HG03378 (cell line): ENCODE measurements around the gene THOC7.
A peak's percentile ranks its signal among the peaks of the same experiment; 100 is the strongest.

Experiments
- ATAC-seq: cut with Tn5 transposase; IDR thresholded peaks from one replicate; pipeline ENCODE4 v1.9.1; 2021; ENCODE audit warnings: mild to moderate bottlenecking, moderate library complexity; ENCODE audit not compliant: unreplicated experiment

The THOC7 gene

GRCh38 chr3:63863150-63864007, at the start of gene THOC7, which contains the start of gene ATXN7:
Gene THOC7 (minus strand): TSS chr3:63863805. CDS start chr3:63863790, 15 bp downstream.
Gene ATXN7 (plus strand): TSS chr3:63863867. CDS start chr3:63912599, 48,732 bp downstream.
- peak; percentile 49 for ATAC-seq

- ATAC-seq, result peak; percentile 24
Measured at GRCh38 chr3:63912768-63913588, 49.4 kb upstream of the THOC7 start.

DNA sequence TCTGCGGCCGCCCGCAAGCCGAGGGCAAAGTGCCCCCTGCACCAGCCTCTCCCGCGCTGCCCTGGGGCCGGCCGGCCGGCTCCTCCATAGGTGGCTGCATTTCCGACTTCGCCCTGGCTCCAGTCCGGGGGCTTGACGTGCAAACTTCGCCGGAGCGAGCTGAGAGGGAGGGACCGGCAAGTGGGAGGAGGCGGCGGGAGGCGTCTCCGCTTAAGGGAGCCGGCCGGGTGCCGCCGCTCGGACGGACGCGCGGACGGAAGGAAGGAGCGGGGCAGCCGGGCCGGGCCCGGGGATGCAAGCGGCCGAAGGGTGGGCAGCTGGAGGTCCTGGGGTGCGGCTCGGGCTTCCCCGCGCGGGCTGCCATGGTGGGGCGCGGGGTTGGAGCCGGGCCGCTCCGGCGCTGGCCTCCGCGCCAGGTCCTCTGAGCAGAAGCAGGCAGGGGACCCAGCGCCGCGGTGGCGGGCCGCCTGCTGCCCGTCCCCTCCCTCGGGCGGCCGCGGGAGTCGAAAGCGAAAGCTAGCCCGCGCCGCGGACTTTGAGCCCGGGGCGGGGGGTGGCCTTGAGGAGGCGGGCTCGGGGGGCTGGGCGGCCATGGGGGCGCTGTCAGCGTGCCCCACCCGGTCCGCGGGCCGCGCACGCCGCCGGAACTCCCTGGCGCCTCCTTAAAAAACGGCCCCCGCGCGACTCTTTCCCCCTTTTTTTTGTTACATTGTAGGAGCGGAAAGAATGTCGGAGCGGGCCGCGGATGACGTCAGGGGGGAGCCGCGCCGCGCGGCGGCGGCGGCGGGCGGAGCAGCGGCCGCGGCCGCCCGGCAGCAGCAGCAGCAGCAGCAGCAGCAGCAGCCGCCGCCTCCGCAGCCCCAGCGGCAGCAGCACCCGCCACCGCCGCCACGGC, 48.5 kb upstream of the THOC7 start, which contains the start of gene SCAANT1:
Gene SCAANT1 (minus strand): TSS at position 511 of the 895 bp plus-strand sequence.
- peak; percentile 79 for ATAC-seq

GRCh38 chr3:63911509-63911872, 47.9 kb upstream of the THOC7 start:
- ATAC-seq, result peak; percentile 34

DNA sequence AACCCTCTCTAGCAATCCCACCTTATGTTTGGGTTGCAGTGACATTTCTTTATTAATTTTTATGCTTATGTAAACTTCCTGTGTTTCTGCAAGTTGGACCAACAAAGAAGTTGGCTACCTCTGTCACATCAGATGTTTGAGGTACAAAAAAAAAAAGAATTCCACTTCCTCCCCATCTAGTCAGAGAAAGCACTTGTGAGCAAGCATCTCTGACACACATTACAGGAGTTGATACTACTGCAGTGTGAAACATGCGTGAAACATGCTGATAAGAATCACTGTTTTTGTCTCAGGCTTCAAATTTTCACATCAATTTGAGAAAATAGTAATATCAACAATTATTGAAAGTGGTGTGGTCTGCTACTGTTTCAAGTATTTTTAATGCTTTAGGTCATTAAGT, 47.3 kb upstream of the THOC7 start:
- ATAC-seq, result no peak

- no peak for ATAC-seq
Measured at GRCh38 chr3:63910001-63910400, 46.4 kb upstream of the THOC7 start.

DNA sequence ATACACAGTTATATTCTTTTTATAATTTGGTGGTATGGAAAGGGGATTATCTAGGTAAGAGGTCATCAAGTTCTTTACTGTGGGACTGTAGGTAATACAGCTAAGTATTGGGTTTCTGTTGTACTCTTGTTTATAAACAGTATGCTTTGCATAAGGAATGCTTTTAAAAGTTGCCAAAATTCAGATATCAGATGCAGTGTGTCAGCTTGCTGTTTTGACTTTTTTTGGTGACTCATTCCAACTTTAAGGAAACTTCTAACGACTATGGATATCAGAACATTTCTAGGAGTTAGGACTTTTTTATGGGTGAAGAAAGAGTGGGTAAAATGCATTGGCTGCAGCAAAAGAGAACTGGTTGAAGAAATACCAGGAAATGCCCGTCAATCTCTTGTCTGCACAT, 45.8 kb upstream of the THOC7 start:
- no peak for ATAC-seq

GRCh38 chr3:63908776-63909175, 45.2 kb upstream of the THOC7 start:
- no peak for ATAC-seq

- ATAC-seq, result no peak
Measured at GRCh38 chr3:63908081-63908736, 44.6 kb upstream of the THOC7 start.

- no peak for ATAC-seq
Measured at GRCh38 chr3:63905731-63906620, 42.4 kb upstream of the THOC7 start.

- ATAC-seq, result no peak
Measured at GRCh38 chr3:63900459-63900858, 36.9 kb upstream of the THOC7 start.

GRCh38 chr3:63900010-63900409, 36.4 kb upstream of the THOC7 start:
- no peak for ATAC-seq

- peak; percentile 72 for ATAC-seq
Measured at GRCh38 chr3:63896332-63897030, 32.9 kb upstream of the THOC7 start.

DNA sequence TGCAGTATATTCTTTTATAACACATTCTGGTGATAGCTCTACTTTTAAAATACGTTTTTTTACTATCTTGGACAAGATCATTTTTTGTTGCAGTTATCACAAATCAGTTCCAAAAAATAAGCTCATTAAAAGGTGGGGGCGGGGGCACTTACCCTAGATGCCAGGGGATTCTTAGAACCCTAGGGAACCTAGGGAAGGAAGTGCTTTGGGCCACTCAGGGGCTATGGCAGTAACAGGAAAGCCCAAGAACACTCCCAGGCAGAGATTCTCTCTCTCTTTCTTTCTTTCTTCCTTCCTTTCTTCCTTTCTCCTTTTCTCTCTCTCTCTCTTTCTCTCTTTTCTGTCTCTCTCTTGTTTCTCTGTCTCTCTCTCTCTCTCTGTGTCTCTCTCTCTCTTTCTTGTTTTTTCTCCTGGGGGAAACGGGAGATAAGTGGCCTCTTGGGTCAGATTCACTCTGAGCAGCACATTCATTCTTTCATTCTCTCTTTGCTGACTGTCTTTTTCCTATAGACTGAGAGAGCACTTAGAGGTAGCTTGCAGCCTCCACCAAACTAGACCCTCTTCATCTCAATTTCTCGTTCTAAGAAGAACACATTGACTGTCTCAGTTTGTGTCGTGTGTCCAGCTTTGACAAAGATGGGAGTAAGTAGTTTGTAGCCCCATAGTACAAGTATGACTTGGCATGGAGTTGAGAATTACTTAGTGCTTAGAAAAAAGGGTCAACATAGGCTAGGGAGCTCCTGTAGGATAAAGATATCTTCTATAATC, 32.0 kb upstream of the THOC7 start:
- peak; percentile 19 for ATAC-seq

DNA sequence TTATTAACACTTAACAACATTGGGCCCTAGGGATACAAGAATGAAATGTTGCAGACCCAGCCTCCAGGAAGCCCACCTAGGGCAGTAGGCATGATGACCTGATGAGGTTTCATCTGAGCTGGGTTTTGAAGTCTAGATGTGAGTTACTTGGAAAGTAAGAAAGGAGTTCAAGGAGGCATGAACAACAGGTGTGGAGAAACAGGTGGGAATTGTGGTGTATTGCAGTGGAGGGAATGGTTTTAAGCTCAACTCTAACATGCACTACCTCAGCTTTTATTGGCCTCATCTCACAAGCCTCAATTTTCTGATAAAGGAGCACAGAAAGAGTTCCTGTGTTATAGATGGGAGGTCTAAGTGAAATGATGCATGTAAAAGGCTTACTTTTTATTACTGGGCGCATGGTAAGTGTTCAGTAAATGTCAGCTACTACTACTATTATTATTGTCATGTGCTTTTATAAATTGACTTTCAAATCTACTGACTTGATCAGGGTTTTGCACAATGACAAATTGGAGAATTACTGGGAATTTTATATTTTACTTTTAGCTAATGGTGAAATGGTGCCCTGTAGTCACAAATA, 29.3 kb upstream of the THOC7 start:
- ATAC-seq, result no peak

DNA sequence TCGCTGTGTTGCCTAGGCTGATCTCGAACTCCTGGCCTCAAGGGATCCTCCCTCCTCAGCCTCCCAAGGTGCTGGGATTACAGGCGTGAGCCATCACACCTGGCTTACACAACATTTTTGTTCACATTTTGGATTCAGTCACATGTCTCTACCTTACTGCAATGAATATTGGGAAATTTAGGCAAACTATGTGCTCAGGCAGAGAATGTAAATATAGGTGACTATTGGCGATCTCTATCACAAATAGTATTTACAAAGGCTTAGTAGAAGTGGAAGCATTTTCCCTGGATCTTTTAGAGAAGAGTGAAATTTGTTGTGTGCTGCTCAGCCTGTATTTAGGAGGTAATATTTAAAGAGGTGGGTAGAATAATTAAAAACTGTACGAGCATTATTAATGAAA, 27.9 kb upstream of the THOC7 start:
- no peak for ATAC-seq

DNA sequence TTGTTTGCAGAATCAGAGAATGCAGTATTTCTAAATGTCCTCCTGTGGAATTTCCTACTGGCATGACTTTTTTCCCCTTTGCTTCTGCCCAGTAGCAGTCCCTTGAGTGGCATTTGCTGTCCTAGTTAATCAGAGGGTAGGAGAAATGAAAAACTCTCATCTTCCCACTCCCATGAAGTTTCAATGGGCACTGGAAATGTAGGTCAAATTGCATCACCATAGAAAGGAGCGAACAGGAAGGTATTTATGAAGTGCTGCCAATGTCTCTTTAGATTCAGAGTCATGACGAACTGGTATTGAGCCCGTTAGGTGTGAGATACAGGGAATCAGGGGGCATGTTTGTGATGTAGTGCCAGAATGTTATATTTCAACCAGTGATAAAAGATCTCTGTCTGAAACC, 23.3 kb upstream of the THOC7 start:
- no peak for ATAC-seq

GRCh38 chr3:63880653-63881052, 17.0 kb upstream of the THOC7 start:
- no peak for ATAC-seq
